Measurements from ENCODE around the gene TFCP2L1. TPM values are rescaled to one million over a fixed set of nuclear protein-coding genes. Genes with fewer than 3 reads are reported as not detected.
"Not testable (repeated sequence)": the region's sequence is repeated elsewhere in the genome, so short reads cannot be mapped to it uniquely, and the experiment has no call there.

The TFCP2L1 gene
- 0.06 TPM in 1 of 2 replicates, not detected in the other for total RNA-seq (2014; rRNA removed; shearing (Covaris generic))

- DNase-seq (ENCODE audit: low spot score) = no peak
These were observed at the start of gene TFCP2L1 for GRCh38 chr2:121284463-121285449. TFCP2L1 (minus strand) TSS chr2:121285202; CDS start chr2:121285109, 93 bp downstream.

- no peak for DNase-seq (ENCODE audit: low spot score)
These were observed 49.0 kb upstream of the TFCP2L1 start for GRCh38 chr2:121333834-121334558.

GRCh38 chr2:121333231-121333630, 48.2 kb upstream of the TFCP2L1 start:
- no peak for DNase-seq (ENCODE audit: low spot score)

GRCh38 chr2:121331324-121331723, 46.3 kb upstream of the TFCP2L1 start:
- not testable (repeated sequence) for DNase-seq (ENCODE audit: low spot score)

- no peak for DNase-seq (ENCODE audit: low spot score)
These were observed 45.9 kb upstream of the TFCP2L1 start for GRCh38 chr2:121330921-121331320.

- no peak for DNase-seq (ENCODE audit: low spot score)
These were observed 44.8 kb upstream of the TFCP2L1 start for GRCh38 chr2:121329786-121330185.

- DNase-seq (ENCODE audit: low spot score) = no peak
These were observed 41.6 kb upstream of the TFCP2L1 start for GRCh38 chr2:121326628-121327027.

GRCh38 chr2:121324601-121325000, 39.6 kb upstream of the TFCP2L1 start:
- DNase-seq (ENCODE audit: low spot score) = no peak

GRCh38 chr2:121321476-121321875, 36.5 kb upstream of the TFCP2L1 start:
- no peak for DNase-seq (ENCODE audit: low spot score)

- DNase-seq (ENCODE audit: low spot score) = no peak
These were observed 34.9 kb upstream of the TFCP2L1 start for GRCh38 chr2:121319941-121320340.

GRCh38 chr2:121316986-121317385, 32.0 kb upstream of the TFCP2L1 start:
- no peak for DNase-seq (ENCODE audit: low spot score)

- DNase-seq (ENCODE audit: low spot score) = not testable (repeated sequence)
These were observed 28.7 kb upstream of the TFCP2L1 start for GRCh38 chr2:121313701-121314100.

GRCh38 chr2:121309801-121310200, 24.8 kb upstream of the TFCP2L1 start:
- DNase-seq (ENCODE audit: low spot score) = no peak

GRCh38 chr2:121309323-121309722, 24.3 kb upstream of the TFCP2L1 start:
- no peak for DNase-seq (ENCODE audit: low spot score)

- DNase-seq (ENCODE audit: low spot score) = no peak
These were observed 22.0 kb upstream of the TFCP2L1 start for GRCh38 chr2:121307048-121307447.

- DNase-seq (ENCODE audit: low spot score) = no peak
These were observed 19.9 kb upstream of the TFCP2L1 start for GRCh38 chr2:121304941-121305340.

GRCh38 chr2:121303531-121304263, 18.7 kb upstream of the TFCP2L1 start:
- no peak for DNase-seq (ENCODE audit: low spot score)

- DNase-seq (ENCODE audit: low spot score) = not testable (repeated sequence)
These were observed 16.2 kb upstream of the TFCP2L1 start for GRCh38 chr2:121301190-121301589.

- no peak for DNase-seq (ENCODE audit: low spot score)
These were observed 13.5 kb upstream of the TFCP2L1 start for GRCh38 chr2:121298476-121298875.

- DNase-seq (ENCODE audit: low spot score) = not testable (repeated sequence)
These were observed 12.9 kb upstream of the TFCP2L1 start for GRCh38 chr2:121297866-121298265.

GRCh38 chr2:121297217-121297830, 12.3 kb upstream of the TFCP2L1 start:
- DNase-seq (ENCODE audit: low spot score) = peak; percentile 41

Data from H4 (cell line).